Spleen (tissue), 11 donors: ENCODE results near the gene WASL. TPM values are rescaled to one million over a fixed set of nuclear protein-coding genes. Genes with fewer than 3 reads are reported as not detected.

Experiments
- DNase-seq: peaks from one replicate; pipeline ENCODE4 v3.0.0-alpha.2; 2020
- H3K27ac ChIP-seq, 8 donors: fragments of 200-600 bp; sonication (generic) in 7 of 8; 1 replicate in 4 of 8; 2 replicates in 4 of 8; pipeline versions ENCODE4 v1.5.0 to v1.8.0; 2016 to 2021; ENCODE audit warnings: inconsistent platforms in 4 of 8, mild to moderate bottlenecking in 4 of 8, moderate library complexity in 1 of 8
- H3K27me3 ChIP-seq, 7 donors: fragments of 200-600 bp; sonication (generic) in 6 of 7; replicated peaks in 1 of 7; 1 replicate in 4 of 7; 2 replicates in 3 of 7; pipeline versions ENCODE4 v1.5.0 to v1.8.0; 2016 to 2021; ENCODE audit warnings: inconsistent platforms in 3 of 7, mild to moderate bottlenecking in 1 of 7
- H3K36me3 ChIP-seq, 6 donors: fragments of 200-600 bp; sonication (generic) in 5 of 6; 1 replicate in 4 of 6; 2 replicates in 2 of 6; pipeline versions ENCODE4 v1.5.0 to v1.8.0; 2016 to 2021; ENCODE audit warnings: inconsistent platforms in 2 of 6
- H3K4me1 ChIP-seq, 6 donors: fragments of 200-600 bp; sonication (generic) in 5 of 6; 1 replicate in 3 of 6; 2 replicates in 3 of 6; pipeline versions ENCODE4 v1.5.0 to v1.8.0; 2016 to 2021; ENCODE audit warnings: inconsistent platforms in 3 of 6
- H3K4me3 ChIP-seq, 8 donors: fragments of 200-600 bp; sonication (generic) in 7 of 8; 1 replicate in 4 of 8; 2 replicates in 4 of 8; pipeline versions ENCODE4 v1.5.0 to v1.8.0; 2016 to 2021; ENCODE audit warnings: inconsistent platforms in 4 of 8, mild to moderate bottlenecking in 4 of 8, moderate library complexity in 2 of 8
- H3K9me3 ChIP-seq, 8 donors: fragments of 200-600 bp; sonication (generic) in 7 of 8; 1 replicate in 4 of 8; 2 replicates in 4 of 8; pipeline versions ENCODE4 v1.5.0 to v1.8.0; 2016 to 2021; ENCODE audit warnings: inconsistent platforms in 4 of 8
- POLR2A ChIP-seq, 3 donors: fragments of 450-650 bp; IDR thresholded peaks; one replicate each; pipeline ENCODE4 v1.5.1; 2017; ENCODE audit warnings: antibody characterized with exemption in 3 of 3, mild to moderate bottlenecking in 1 of 3
- POLR2AphosphoS5 ChIP-seq, 3 donors: sonication (generic); formaldehyde crosslinking; IDR thresholded peaks; one replicate each; pipeline ENCODE4 v1.5.1; 2017; ENCODE audit warnings: antibody characterized with exemption in 3 of 3
- WGBS, 5 donors: extraction: QIAGEN DNeasy Blood & Tissue Kit in 3 of 5; methylation state at CpG; one replicate each; pipeline versions ENCODE4 v1.1.5 to v1.1.7; 2013 to 2018; 5-methylcytosine and 5-hydroxymethylcytosine counted together
- intact Hi-C: fragments of 100-400 bp; cut with DNase I; formaldehyde crosslinking; loops from one replicate; pipeline ENCODE4 v1.15.0; 2023; ENCODE audit warnings: low total_unique reads
- polyA plus RNA-seq, 3 donors: library from polyadenylated mRNA; stranded (reverse); fragments of 200-250 nt; gene quantifications; one replicate each; pipeline ENCODE4 v1.2.1, GENCODE V29; 2013
- total RNA-seq, 7 donors: library from RNA; depleted of rRNA in 3 of 7; stranded (reverse); fragments of >200 nt in 3 of 7; fragmentation: NEBNext Ultra II Directional in 4 of 7; extraction: Animal tissue kit (Norgen Biotek cat#: 25700) in 4 of 7; gene quantifications; one replicate each; pipeline versions ENCODE4 v1.1.0 to v1.2.1, GENCODE V29; 2016 to 2021
- TF ChIP-seq, protein P1 (sequence below), 11 experiments: fragments of 200-600 bp in 7 of 11; fragments of 450-650 bp in 4 of 11; sonication (generic) in 4 of 11; IDR thresholded peaks in 8 of 11; conservative IDR thresholded peaks in 3 of 11; 1 replicate in 7 of 11; 2 replicates in 4 of 11; pipeline versions ENCODE4 v1.4.0 to v1.8.0; 2016 to 2021; ENCODE audit warnings: antibody characterized with exemption in 11 of 11, inconsistent platforms in 4 of 11, mild to moderate bottlenecking in 1 of 11
- donor health status: healthy with polysubstance abuse.
- donor health status: DM: no; HTN: no; CAD: no; lungs with moderate emphysema.
- donor health status: DM: no; HTN: no; CAD: no.
- donor health status: Bipolar disorder and iron deficiency.
- donor health status: healthy.
- donor health status: DM: no; HTN: no; CAD: no.
- donor health status: DM: yes; HTN: yes; CAD: no.

Gene WASL
- total and polyA plus RNA-seq, 10 donors, result 5.3 to 31.0 (median 26.3) TPM

- intact Hi-C loops, result loop anchor here (5.0 kb wide), 1 partner anchor 187 kb away; no protein-coding TSS in a partner anchor
- DNase-seq, result no peak
- no peaks in the 10 kb centered on the region for H3K27me3 ChIP-seq
- H3K36me3 ChIP-seq, result peaks cover 0 to 47% (median 12%) of the 10 kb centered on the region in 6 donors
- no peaks in the 10 kb centered on the region for H3K9me3 ChIP-seq
- H3K27ac ChIP-seq, result no peak overlapping the region
- no peak overlapping the region for H3K4me3 ChIP-seq
- WGBS, 5 donors, result 83 to 99% (median 87%) methylated on average over 3 of the region's 3 CpGs
- peaks cover 0 to 21% (median 8%) of the 10 kb centered on the region in 6 donors for H3K4me1 ChIP-seq
- TF ChIP-seq POLR2AphosphoS5 (IDR thresholded peaks at IDR 0.05) (no peak), POLR2A (IDR thresholded peaks at IDR 0.05) (no peak)
- TF ChIP-seq, protein P1, sequence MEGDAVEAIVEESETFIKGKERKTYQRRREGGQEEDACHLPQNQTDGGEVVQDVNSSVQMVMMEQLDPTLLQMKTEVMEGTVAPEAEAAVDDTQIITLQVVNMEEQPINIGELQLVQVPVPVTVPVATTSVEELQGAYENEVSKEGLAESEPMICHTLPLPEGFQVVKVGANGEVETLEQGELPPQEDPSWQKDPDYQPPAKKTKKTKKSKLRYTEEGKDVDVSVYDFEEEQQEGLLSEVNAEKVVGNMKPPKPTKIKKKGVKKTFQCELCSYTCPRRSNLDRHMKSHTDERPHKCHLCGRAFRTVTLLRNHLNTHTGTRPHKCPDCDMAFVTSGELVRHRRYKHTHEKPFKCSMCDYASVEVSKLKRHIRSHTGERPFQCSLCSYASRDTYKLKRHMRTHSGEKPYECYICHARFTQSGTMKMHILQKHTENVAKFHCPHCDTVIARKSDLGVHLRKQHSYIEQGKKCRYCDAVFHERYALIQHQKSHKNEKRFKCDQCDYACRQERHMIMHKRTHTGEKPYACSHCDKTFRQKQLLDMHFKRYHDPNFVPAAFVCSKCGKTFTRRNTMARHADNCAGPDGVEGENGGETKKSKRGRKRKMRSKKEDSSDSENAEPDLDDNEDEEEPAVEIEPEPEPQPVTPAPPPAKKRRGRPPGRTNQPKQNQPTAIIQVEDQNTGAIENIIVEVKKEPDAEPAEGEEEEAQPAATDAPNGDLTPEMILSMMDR (IDR thresholded peaks at IDR 0.05 in 8 of 11, conservative IDR thresholded peaks at IDR 0.05 in 3 of 11), result no peak
These were observed 68.2 kb downstream of the WASL start for GRCh38 chr7:123680580-123680979.

GRCh38 chr7:123679614-123680013 lies 69.2 kb downstream of the WASL start:
- Histone ChIP-seq H3K9me3 (no peaks in the 10 kb centered on the region), H3K27ac (peak overlapping the region in 1 of 8 donors; percentile 2), H3K4me3 (no peak overlapping the region), H3K4me1 (peaks cover 0 to 21% (median 8%) of the 10 kb centered on the region in 6 donors), H3K36me3 (peaks cover 0 to 38% (median 12%) of the 10 kb centered on the region in 6 donors), H3K27me3 (no peaks in the 10 kb centered on the region)
- TF ChIP-seq, protein P1 (IDR thresholded peaks at IDR 0.05 in 8 of 11, conservative IDR thresholded peaks at IDR 0.05 in 3 of 11), result no peak
- TF ChIP-seq POLR2A (IDR thresholded peaks at IDR 0.05) (no peak), POLR2AphosphoS5 (IDR thresholded peaks at IDR 0.05) (no peak)
- no peak for DNase-seq
- 86 to 100% (median 92%) methylated on average over 3 of the region's 3 CpGs for WGBS, 5 donors
- intact Hi-C loops, result loop anchor here (5.0 kb wide), 1 partner anchor 188 kb away; no protein-coding TSS in a partner anchor

DNA sequence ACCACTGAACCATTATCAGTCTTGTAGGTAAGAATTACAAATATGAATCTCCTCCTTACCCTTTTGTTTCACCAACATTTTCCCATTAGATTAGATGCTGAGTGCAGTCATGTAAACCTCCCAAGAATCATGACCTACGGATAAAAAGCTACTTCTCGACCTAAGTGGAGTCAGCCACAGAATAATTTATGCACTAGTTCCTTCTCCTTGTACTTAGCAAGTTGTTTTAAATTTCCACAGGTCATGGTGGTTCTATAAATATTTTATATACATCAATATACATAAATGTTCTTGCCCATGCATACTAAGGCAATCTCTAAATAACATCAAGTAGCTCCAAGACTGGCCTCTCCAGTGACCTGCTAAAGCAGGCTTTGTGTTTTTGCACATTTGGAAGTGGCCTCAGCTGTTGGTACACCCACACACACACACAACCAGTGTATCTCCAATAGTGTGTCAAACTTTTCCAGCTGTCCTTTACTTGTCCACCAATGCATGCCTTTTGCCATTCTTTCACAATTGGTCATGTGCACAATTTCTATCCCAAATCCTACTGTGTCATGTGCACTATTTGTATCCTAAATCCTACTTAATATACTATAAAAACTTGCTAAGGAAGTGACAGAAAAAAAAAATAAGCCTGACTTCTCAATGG lies 71.6 kb downstream of the WASL start:
- no peak for TF ChIP-seq POLR2A (IDR thresholded peaks at IDR 0.05)
- TF ChIP-seq, protein P1 (IDR thresholded peaks at IDR 0.05 in 8 of 11, conservative IDR thresholded peaks at IDR 0.05 in 3 of 11), result no peak
- TF ChIP-seq POLR2AphosphoS5 (IDR thresholded peaks at IDR 0.05), result no peak
- H3K4me3 ChIP-seq, result no peak overlapping the region
- no peak overlapping the region for H3K27ac ChIP-seq
- no peaks in the 10 kb centered on the region for H3K9me3 ChIP-seq
- no peak for DNase-seq
- WGBS, 5 donors, result 80 to 86% (median 82%) methylated on average over 2 of the region's 2 CpGs
- no peaks in the 10 kb centered on the region for H3K27me3 ChIP-seq
- peaks cover 0 to 17% (median 6%) of the 10 kb centered on the region in 6 donors for H3K36me3 ChIP-seq
- H3K4me1 ChIP-seq, result peaks cover 0 to 22% (median 7%) of the 10 kb centered on the region in 6 donors
- intact Hi-C loops, result no loop called here

DNA sequence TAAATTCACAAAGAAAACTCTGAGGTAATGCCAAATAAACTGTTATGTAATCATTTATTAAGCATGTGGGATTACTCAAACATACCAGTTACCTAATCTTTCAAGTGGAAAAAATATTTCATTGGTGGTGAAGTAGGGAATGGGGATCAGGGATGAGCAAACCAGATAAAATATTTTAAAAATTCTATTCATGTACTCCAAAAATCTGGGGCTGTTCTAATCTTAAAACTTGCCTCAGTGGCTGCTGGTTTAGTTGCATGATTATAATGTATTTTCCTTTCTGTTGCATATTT lies 73.7 kb downstream of the WASL start:
- intact Hi-C loops, result no loop called here
- Histone ChIP-seq H3K4me3 (no peak overlapping the region), H3K27me3 (no peaks in the 10 kb centered on the region), H3K9me3 (no peaks in the 10 kb centered on the region), H3K27ac (no peak overlapping the region), H3K4me1 (peaks cover 0 to 5% (median 0%) of the 10 kb centered on the region in 6 donors), H3K36me3 (no peaks in the 10 kb centered on the region)
- TF ChIP-seq, protein P1 (IDR thresholded peaks at IDR 0.05 in 8 of 11, conservative IDR thresholded peaks at IDR 0.05 in 3 of 11), result no peak
- no peak for TF ChIP-seq POLR2A (IDR thresholded peaks at IDR 0.05)
- no peak for TF ChIP-seq POLR2AphosphoS5 (IDR thresholded peaks at IDR 0.05)
- no peak for DNase-seq
